Measurements from ENCODE around the gene CNKSR3. TPM values are rescaled to one million over a fixed set of nuclear protein-coding genes. Genes with fewer than 3 reads are reported as not detected.
A peak's percentile ranks its signal among the peaks of the same experiment; 100 is the strongest.

The CNKSR3 gene
- total and polyA plus RNA-seq, 2 donors from 2014 or later: 13.8 to 63.1 TPM

GRCh38 chr6:154345811-154346210 lies 164.7 kb downstream of the CNKSR3 start:
- no peaks in the 10 kb centered on the region for H3K9me3 ChIP-seq (ENCODE audit: control insufficient read depth in 2 of 3, insufficient read depth in 1 of 3, low read length in 3 of 3)
- no peak overlapping the region for H3K4me3 ChIP-seq (ENCODE audit: low read length in 3 of 3)
- no peak overlapping the region for H3K27ac ChIP-seq (ENCODE audit: low read depth in 2 of 2, low read length in 2 of 2)
- no peaks in the 10 kb centered on the region for H3K27me3 ChIP-seq (ENCODE audit: control insufficient read depth, insufficient read depth, low read length)
- peaks cover 0 to 5% (median 5%) of the 10 kb centered on the region in 3 donors for H3K4me1 ChIP-seq (ENCODE audit: control insufficient read depth in 2 of 3, insufficient read depth in 2 of 3, low read depth in 1 of 3, low read length in 3 of 3)
- intact Hi-C loops (cut with DNase I): no loop called here
- no peak overlapping the region for H3K9ac ChIP-seq (ENCODE audit: low read length in 3 of 3)
- H3K36me3 ChIP-seq (ENCODE audit: control insufficient read depth in 2 of 3, insufficient read depth in 3 of 3, low read length in 3 of 3): no peaks in the 10 kb centered on the region
- DNase-seq (no peak), FAIRE-seq (no peak)
- TF ChIP-seq CTCF (IDR thresholded peaks at IDR 0.05; ENCODE audit: borderline replicate concordance, extremely low read depth, insufficient read depth): no peak

- intact Hi-C loops (cut with DNase I): no loop called here
- no peaks in the 10 kb centered on the region for H3K36me3 ChIP-seq (ENCODE audit: control insufficient read depth in 2 of 3, insufficient read depth in 3 of 3, low read length in 3 of 3)
- DNase-seq (peak; percentile 62 to 91 (median 75)), FAIRE-seq (peak; percentile 73)
- H3K4me1 ChIP-seq (ENCODE audit: control insufficient read depth in 2 of 3, insufficient read depth in 2 of 3, low read depth in 1 of 3, low read length in 3 of 3): peaks cover 0 to 5% (median 5%) of the 10 kb centered on the region in 3 donors
- peak; percentile 40 for TF ChIP-seq CTCF (IDR thresholded peaks at IDR 0.05; ENCODE audit: borderline replicate concordance, extremely low read depth, insufficient read depth)
- no peaks in the 10 kb centered on the region for H3K27me3 ChIP-seq (ENCODE audit: control insufficient read depth, insufficient read depth, low read length)
- peak overlapping the region; percentile 51 to 76 for H3K27ac ChIP-seq (ENCODE audit: low read depth in 2 of 2, low read length in 2 of 2)
- no peaks in the 10 kb centered on the region for H3K9me3 ChIP-seq (ENCODE audit: control insufficient read depth in 2 of 3, insufficient read depth in 1 of 3, low read length in 3 of 3)
- peak overlapping the region in 1 of 3 donors; percentile 7 for H3K9ac ChIP-seq (ENCODE audit: low read length in 3 of 3)
- peak overlapping the region; percentile 6 to 23 (median 14) for H3K4me3 ChIP-seq (ENCODE audit: low read length in 3 of 3)
These were observed 166.8 kb downstream of the CNKSR3 start for GRCh38 chr6:154343473-154344308.

- no peaks in the 10 kb centered on the region for H3K9me3 ChIP-seq (ENCODE audit: control insufficient read depth in 2 of 3, insufficient read depth in 1 of 3, low read length in 3 of 3)
- H3K4me1 ChIP-seq (ENCODE audit: control insufficient read depth in 2 of 3, insufficient read depth in 2 of 3, low read depth in 1 of 3, low read length in 3 of 3): no peaks in the 10 kb centered on the region
- FAIRE-seq: no peak
- H3K4me3 ChIP-seq (ENCODE audit: low read length in 3 of 3): no peak overlapping the region
- intact Hi-C loops (cut with DNase I): no loop called here
- no peak for TF ChIP-seq CTCF (IDR thresholded peaks at IDR 0.05; ENCODE audit: borderline replicate concordance, extremely low read depth, insufficient read depth)
- H3K9ac ChIP-seq (ENCODE audit: low read length in 3 of 3): no peak overlapping the region
- DNase-seq: no peak
- no peaks in the 10 kb centered on the region for H3K36me3 ChIP-seq (ENCODE audit: control insufficient read depth in 2 of 3, insufficient read depth in 3 of 3, low read length in 3 of 3)
- H3K27me3 ChIP-seq (ENCODE audit: control insufficient read depth, insufficient read depth, low read length): no peaks in the 10 kb centered on the region
- H3K27ac ChIP-seq (ENCODE audit: low read depth in 2 of 2, low read length in 2 of 2): no peak overlapping the region
These were observed 168.6 kb downstream of the CNKSR3 start for GRCh38 chr6:154341871-154342270.

Measured in kidney (tissue), 14 donors.